Measurements from ENCODE around the gene POU6F2. TPM values are rescaled to one million over a fixed set of nuclear protein-coding genes. Genes with fewer than 3 reads are reported as not detected.

POU6F2 gene
- total RNA-seq, 1 experiment from 2014 or later = 0.27 TPM

- DNase-seq (ENCODE audit: low read depth, low spot score) (no peak), ATAC-seq (no peak)
- Histone ChIP-seq H3K9me2 (ENCODE audit: insufficient read depth) (no peaks in the 10 kb centered on the region), H3K27me3 (ENCODE audit: insufficient read depth, low read length) (peaks cover 20% of the 10 kb centered on the region), H2AFZ (ENCODE audit: low read depth, low read length, poor library complexity, severe bottlenecking) (no peak overlapping the region), H3K79me2 (ENCODE audit: insufficient read depth, low read length) (no peaks in the 10 kb centered on the region), H3K9me3 (ENCODE audit: control insufficient read depth in 1 of 2, insufficient read depth in 1 of 2, low read depth in 1 of 2, low read length in 2 of 2) (no peaks in the 10 kb centered on the region), H3K9ac (ENCODE audit: low read length) (no peak overlapping the region), H3K4me2 (ENCODE audit: low read length) (no peak overlapping the region), H3K27ac (ENCODE audit: low read depth, low read length) (no peak overlapping the region), H3K4me3 (replicated peaks in 1 of 2; ENCODE audit: low read depth in 1 of 2, low read length in 2 of 2) (no peak overlapping the region), H3K4me1 (ENCODE audit: control insufficient read depth in 1 of 2, insufficient read depth in 2 of 2, low read length in 2 of 2) (no peaks in the 10 kb centered on the region), H3K36me3 (ENCODE audit: control insufficient read depth in 1 of 2, insufficient read depth in 2 of 2, low read length in 2 of 2) (no peaks in the 10 kb centered on the region), H4K20me1 (ENCODE audit: insufficient read depth) (no peaks in the 10 kb centered on the region)
- BruUV-seq (replicated peaks) = no TSS peak
- intact Hi-C loops (cut with micrococcal nuclease) = no loop called here
- CTCF ChIA-PET = no interaction called here
- POLR2A ChIA-PET = no interaction called here
- RAD21 ChIA-PET (ENCODE audit: low non-redundant PET in 1 of 2, low total read pairs in 2 of 2, uncharacterized antibody in 2 of 2, unreplicated experiment in 2 of 2) = no interaction called here
- no peak for TF ChIP-seq ZFX (IDR thresholded peaks at IDR 0.05)
- TF ChIP-seq MAX (IDR thresholded peaks at IDR 0.05) = no peak
- no peak for TF ChIP-seq ATF3 (IDR thresholded peaks at IDR 0.05)
- no peak for TF ChIP-seq SIN3A (IDR thresholded peaks at IDR 0.05; ENCODE audit: low read depth)
- TF ChIP-seq ZNF274 (IDR thresholded peaks at IDR 0.05; ENCODE audit: low read depth, low read length) = no peak
Measured at GRCh38 chr7:39164887-39165286, 187.2 kb downstream of the POU6F2 start.

GRCh38 chr7:39168403-39169098 is 190.8 kb downstream of the POU6F2 start:
- H2AFZ ChIP-seq (ENCODE audit: low read depth, low read length, poor library complexity, severe bottlenecking) = no peak overlapping the region
- RAD21 ChIA-PET (ENCODE audit: low non-redundant PET in 1 of 2, low total read pairs in 2 of 2, uncharacterized antibody in 2 of 2, unreplicated experiment in 2 of 2) = no interaction called here
- BruUV-seq (replicated peaks) = no TSS peak
- POLR2A ChIA-PET = no interaction called here
- H3K36me3 ChIP-seq (ENCODE audit: control insufficient read depth in 1 of 2, insufficient read depth in 2 of 2, low read length in 2 of 2) = no peaks in the 10 kb centered on the region
- ATAC-seq = no peak
- no peaks in the 10 kb centered on the region for H3K79me2 ChIP-seq (ENCODE audit: insufficient read depth, low read length)
- H3K4me3 ChIP-seq (replicated peaks in 1 of 2; ENCODE audit: low read depth in 1 of 2, low read length in 2 of 2) = no peak overlapping the region
- H3K9me3 ChIP-seq (ENCODE audit: control insufficient read depth in 1 of 2, insufficient read depth in 1 of 2, low read depth in 1 of 2, low read length in 2 of 2) = no peaks in the 10 kb centered on the region
- intact Hi-C loops (cut with micrococcal nuclease) = no loop called here
- DNase-seq (ENCODE audit: low read depth, low spot score) = no peak
- TF ChIP-seq JUND (IDR thresholded peaks at IDR 0.05) (no peak), TCF7L2 (IDR thresholded peaks at IDR 0.05; ENCODE audit: borderline replicate concordance, extremely low read depth, insufficient read depth, insufficient read length) (no peak), CEBPB (IDR thresholded peaks at IDR 0.05; ENCODE audit: low read depth) (no peak), CTCF (IDR thresholded peaks at IDR 0.05 in 2 of 3, conservative IDR thresholded peaks at IDR 0.05 in 1 of 3; ENCODE audit: borderline replicate concordance in 1 of 3, insufficient read depth in 1 of 3, low read depth in 2 of 3, low read length in 2 of 3) (no peak), CBX3 (IDR thresholded peaks at IDR 0.05; ENCODE audit: low read depth) (no peak), POLR2A (IDR thresholded peaks at IDR 0.05; ENCODE audit: borderline replicate concordance, extremely low read depth, insufficient read depth, insufficient read length) (no peak), ZFX (IDR thresholded peaks at IDR 0.05) (no peak), ZNF274 (IDR thresholded peaks at IDR 0.05; ENCODE audit: low read depth, low read length) (no peak)
- no peaks in the 10 kb centered on the region for H4K20me1 ChIP-seq (ENCODE audit: insufficient read depth)
- no peaks in the 10 kb centered on the region; a peak in 1 of 4 replicates for H3K4me1 ChIP-seq (ENCODE audit: control insufficient read depth in 1 of 2, insufficient read depth in 2 of 2, low read length in 2 of 2)
- no peak overlapping the region for H3K9ac ChIP-seq (ENCODE audit: low read length)
- peaks cover 3% of the 10 kb centered on the region; the same call in 1 of the 2 replicates for H3K27me3 ChIP-seq (ENCODE audit: insufficient read depth, low read length)
- no peak overlapping the region for H3K4me2 ChIP-seq (ENCODE audit: low read length)
- CTCF ChIA-PET = no interaction called here
- H3K27ac ChIP-seq (ENCODE audit: low read depth, low read length) = no peak overlapping the region
- H3K9me2 ChIP-seq (ENCODE audit: insufficient read depth) = no peaks in the 10 kb centered on the region
